Type B pancreatic cell (in vitro differentiated cells): ENCODE results near the gene RPA1. TPM values are rescaled to one million over a fixed set of nuclear protein-coding genes. Genes with fewer than 3 reads are reported as not detected.

Experiments
- DNase-seq: peaks from one replicate; pipeline ENCODE4 v3.0.0; 2021; ENCODE audit warnings: mixed read lengths; ENCODE audit not compliant: unreplicated experiment; ENCODE audit errors: extremely low spot score
- H3K27ac Mint-ChIP-seq: 2 replicates; pipeline ENCODE4 v1.8.0; 2021; ENCODE audit warnings: mild to moderate bottlenecking, mixed read lengths
- H3K27me3 Mint-ChIP-seq: 2 replicates; pipeline ENCODE4 v1.8.0; 2021; ENCODE audit warnings: mixed read lengths
- H3K36me3 Mint-ChIP-seq: 2 replicates; pipeline ENCODE4 v1.8.0; 2021; ENCODE audit warnings: mixed read lengths
- H3K4me1 Mint-ChIP-seq: one replicate; pipeline ENCODE4 v1.8.0; 2021; ENCODE audit warnings: mixed read lengths; ENCODE audit not compliant: unreplicated experiment
- H3K4me3 Mint-ChIP-seq: 2 replicates; pipeline ENCODE4 v1.8.0; 2021; ENCODE audit warnings: mild to moderate bottlenecking, mixed read lengths
- H3K9me3 Mint-ChIP-seq: 2 replicates; pipeline ENCODE4 v1.8.0; 2021; ENCODE audit warnings: mixed read lengths
- total RNA-seq: library from RNA; stranded (reverse); gene quantifications from 2 replicates; pipeline ENCODE4 v1.2.1, GENCODE V29; 2021; ENCODE audit warnings: low replicate concordance
- TF ChIP-seq, protein P1 (sequence below): fragments of 200-600 bp; sonication (generic); conservative IDR thresholded peaks from 2 replicates; pipeline ENCODE4 v1.5.0; 2021; ENCODE audit warnings: antibody characterized with exemption, mild to moderate bottlenecking

RPA1 gene
- total RNA-seq, 1 donor from 2014 or later, result 129 TPM

- H3K27me3 Mint-ChIP-seq, result no peaks in the 10 kb centered on the region
- H3K9me3 Mint-ChIP-seq, result no peaks in the 10 kb centered on the region
- no peak overlapping the region for H3K27ac Mint-ChIP-seq
- no peak overlapping the region for H3K4me3 Mint-ChIP-seq
- peaks cover 16% of the 10 kb centered on the region for H3K36me3 Mint-ChIP-seq
- DNase-seq, result no peak
- TF ChIP-seq, protein P1, sequence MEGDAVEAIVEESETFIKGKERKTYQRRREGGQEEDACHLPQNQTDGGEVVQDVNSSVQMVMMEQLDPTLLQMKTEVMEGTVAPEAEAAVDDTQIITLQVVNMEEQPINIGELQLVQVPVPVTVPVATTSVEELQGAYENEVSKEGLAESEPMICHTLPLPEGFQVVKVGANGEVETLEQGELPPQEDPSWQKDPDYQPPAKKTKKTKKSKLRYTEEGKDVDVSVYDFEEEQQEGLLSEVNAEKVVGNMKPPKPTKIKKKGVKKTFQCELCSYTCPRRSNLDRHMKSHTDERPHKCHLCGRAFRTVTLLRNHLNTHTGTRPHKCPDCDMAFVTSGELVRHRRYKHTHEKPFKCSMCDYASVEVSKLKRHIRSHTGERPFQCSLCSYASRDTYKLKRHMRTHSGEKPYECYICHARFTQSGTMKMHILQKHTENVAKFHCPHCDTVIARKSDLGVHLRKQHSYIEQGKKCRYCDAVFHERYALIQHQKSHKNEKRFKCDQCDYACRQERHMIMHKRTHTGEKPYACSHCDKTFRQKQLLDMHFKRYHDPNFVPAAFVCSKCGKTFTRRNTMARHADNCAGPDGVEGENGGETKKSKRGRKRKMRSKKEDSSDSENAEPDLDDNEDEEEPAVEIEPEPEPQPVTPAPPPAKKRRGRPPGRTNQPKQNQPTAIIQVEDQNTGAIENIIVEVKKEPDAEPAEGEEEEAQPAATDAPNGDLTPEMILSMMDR, result no peak
- H3K4me1 Mint-ChIP-seq, result no peaks in the 10 kb centered on the region
These were observed 48.8 kb downstream of the RPA1 start for GRCh38 chr17:1878419-1879121.

- no peak overlapping the region for H3K4me3 Mint-ChIP-seq
- TF ChIP-seq, protein P1, result no peak
- H3K36me3 Mint-ChIP-seq, result peaks cover 27% of the 10 kb centered on the region
- no peaks in the 10 kb centered on the region for H3K4me1 Mint-ChIP-seq
- DNase-seq, result no peak
- H3K27ac Mint-ChIP-seq, result no peak overlapping the region
- peaks cover 7% of the 10 kb centered on the region for H3K9me3 Mint-ChIP-seq
- H3K27me3 Mint-ChIP-seq, result no peaks in the 10 kb centered on the region
These were observed 51.2 kb downstream of the RPA1 start for GRCh38 chr17:1880851-1881630.

GRCh38 chr17:1882836-1883235 is 53.0 kb downstream of the RPA1 start:
- Mint-ChIP-seq H3K9me3 (peaks cover 8% of the 10 kb centered on the region), H3K36me3 (peaks cover 24% of the 10 kb centered on the region), H3K27ac (no peak overlapping the region), H3K4me1 (no peaks in the 10 kb centered on the region), H3K27me3 (no peaks in the 10 kb centered on the region), H3K4me3 (no peak overlapping the region)
- TF ChIP-seq, protein P1, result peak; percentile 72
- no peak for DNase-seq

GRCh38 chr17:1883536-1883935 is 53.7 kb downstream of the RPA1 start:
- TF ChIP-seq, protein P1, result no peak
- peaks cover 29% of the 10 kb centered on the region for H3K36me3 Mint-ChIP-seq
- H3K4me1 Mint-ChIP-seq, result no peaks in the 10 kb centered on the region
- peaks cover 8% of the 10 kb centered on the region for H3K9me3 Mint-ChIP-seq
- H3K27me3 Mint-ChIP-seq, result no peaks in the 10 kb centered on the region
- no peak for DNase-seq
- H3K27ac Mint-ChIP-seq, result no peak overlapping the region
- H3K4me3 Mint-ChIP-seq, result no peak overlapping the region

GRCh38 chr17:1888741-1889140 is 58.9 kb downstream of the RPA1 start:
- Mint-ChIP-seq H3K27me3 (no peaks in the 10 kb centered on the region), H3K4me1 (no peaks in the 10 kb centered on the region), H3K4me3 (no peak overlapping the region), H3K36me3 (peaks cover 29% of the 10 kb centered on the region), H3K27ac (no peak overlapping the region), H3K9me3 (peaks cover 8% of the 10 kb centered on the region)
- TF ChIP-seq, protein P1, result no peak
- DNase-seq, result no peak
